Esophagus muscularis mucosa (tissue), 4 donors: ENCODE data around the gene DNAL1. TPM values are rescaled to one million over a fixed set of nuclear protein-coding genes. Genes with fewer than 3 reads are reported as not detected.

ENCODE experiments used
- DNase-seq: peaks from one replicate; pipeline ENCODE4 v3.0.0-alpha.2; 2017; ENCODE audit errors: extremely low spot score
- H3K27ac ChIP-seq, 4 donors: fragments of 200-600 bp; sonication (generic); replicated peaks in 1 of 4; 1 replicate in 3 of 4; 2 replicates in 1 of 4; pipeline ENCODE4 v1.5.1; 2016 to 2019; ENCODE audit warnings: mild to moderate bottlenecking in 1 of 4
- H3K27me3 ChIP-seq, 4 donors: fragments of 200-600 bp; sonication (generic); one replicate each; pipeline versions ENCODE4 v1.5.1 to v1.6.0; 2016 to 2019
- H3K36me3 ChIP-seq, 4 donors: fragments of 200-600 bp; sonication (generic); one replicate each; pipeline ENCODE4 v1.5.1; 2016 to 2019
- H3K4me1 ChIP-seq, 4 donors: fragments of 200-600 bp; sonication (generic); one replicate each; pipeline ENCODE4 v1.5.1; 2016 to 2019
- H3K4me3 ChIP-seq, 4 donors: fragments of 200-600 bp; sonication (generic); 1 replicate in 2 of 4; 2 replicates in 2 of 4; pipeline ENCODE4 v1.5.1; 2016 to 2019; ENCODE audit warnings: mild to moderate bottlenecking in 4 of 4, moderate library complexity in 1 of 4
- H3K9me3 ChIP-seq, 4 donors: fragments of 200-600 bp; sonication (generic); 1 replicate in 3 of 4; 2 replicates in 1 of 4; pipeline ENCODE4 v1.5.1; 2016 to 2019
- CTCF ChIP-seq, 3 experiments: fragments of 200-600 bp in 2 of 3; fragments of 450-650 bp in 1 of 3; sonication (generic) in 2 of 3; IDR thresholded peaks; one replicate each; pipeline ENCODE4 v1.5.1; 2017 to 2019; ENCODE audit warnings: antibody characterized with exemption in 3 of 3, mild to moderate bottlenecking in 2 of 3, moderate library complexity in 1 of 3
- EP300 ChIP-seq: sonication (generic); formaldehyde crosslinking; IDR thresholded peaks from one replicate; pipeline ENCODE4 v1.6.1; 2017; ENCODE audit warnings: antibody characterized with exemption
- POLR2A ChIP-seq: fragments of 450-650 bp; IDR thresholded peaks from one replicate; pipeline ENCODE4 v1.6.1; 2017; ENCODE audit warnings: antibody characterized with exemption, moderate library complexity, mild to moderate bottlenecking, low read depth
- POLR2AphosphoS5 ChIP-seq, 2 donors: sonication (generic); formaldehyde crosslinking; IDR thresholded peaks; one replicate each; pipeline ENCODE4 v1.6.1; 2017; ENCODE audit warnings: antibody characterized with exemption in 2 of 2
- WGBS: methylation state at CpG from one replicate; pipeline ENCODE4 v1.1.5; 2018; 5-methylcytosine and 5-hydroxymethylcytosine counted together
- intact Hi-C: fragments of 100-400 bp; cut with DNase I; formaldehyde crosslinking; loops from one replicate; pipeline ENCODE4 v1.15.1; 2023
- total RNA-seq, 4 donors: library from RNA; depleted of rRNA; stranded (reverse); fragments of >200 nt; gene quantifications; one replicate each; pipeline versions ENCODE4 v1.1.0 to v1.2.1, GENCODE V29; 2016

The DNAL1 gene
- total RNA-seq, 4 donors from 2014 or later, result 6.2 to 13.7 (median 10.4) TPM

GRCh38 chr14:73625706-73626105, 19.1 kb upstream of the DNAL1 start:
- Histone ChIP-seq H3K4me3 (no peak overlapping the region), H3K27me3 (no peaks in the 10 kb centered on the region), H3K36me3 (no peaks in the 10 kb centered on the region), H3K9me3 (no peaks in the 10 kb centered on the region), H3K27ac (no peak overlapping the region), H3K4me1 (no peaks in the 10 kb centered on the region)
- intact Hi-C loops, result no loop called here
- WGBS, result 57% methylated on average over 1 of the region's 1 CpG
- no peak for DNase-seq
- no peak for TF ChIP-seq POLR2A
- no peak for TF ChIP-seq CTCF (IDR thresholded peaks at IDR 0.05)
- no peak for TF ChIP-seq POLR2AphosphoS5 (IDR thresholded peaks at IDR 0.05)
- TF ChIP-seq EP300, result no peak

- Histone ChIP-seq H3K4me3 (no peak overlapping the region), H3K36me3 (no peaks in the 10 kb centered on the region), H3K9me3 (no peaks in the 10 kb centered on the region), H3K27me3 (no peaks in the 10 kb centered on the region), H3K27ac (no peak overlapping the region), H3K4me1 (no peaks in the 10 kb centered on the region)
- 96% methylated on average over 2 of the region's 2 CpGs for WGBS
- TF ChIP-seq POLR2AphosphoS5 (IDR thresholded peaks at IDR 0.05), result no peak
- TF ChIP-seq POLR2A, result no peak
- TF ChIP-seq CTCF (IDR thresholded peaks at IDR 0.05), result no peak
- no peak for DNase-seq
- intact Hi-C loops, result no loop called here
Observed at GRCh38 chr14:73627151-73627558, 17.6 kb upstream of the DNAL1 start.

- 89% methylated on average over 10 of the region's 10 CpGs for WGBS
- intact Hi-C loops, result no loop called here
- no peak for TF ChIP-seq POLR2A
- TF ChIP-seq CTCF (IDR thresholded peaks at IDR 0.05), result no peak
- TF ChIP-seq POLR2AphosphoS5 (IDR thresholded peaks at IDR 0.05), result no peak
- no peak for TF ChIP-seq EP300
- Histone ChIP-seq H3K9me3 (no peaks in the 10 kb centered on the region), H3K4me3 (no peak overlapping the region), H3K4me1 (peaks cover 5 to 25% (median 19%) of the 10 kb centered on the region in 4 donors), H3K27me3 (no peaks in the 10 kb centered on the region), H3K27ac (no peak overlapping the region), H3K36me3 (no peaks in the 10 kb centered on the region)
- DNase-seq, result no peak
Observed at GRCh38 chr14:73630009-73630780, 14.6 kb upstream of the DNAL1 start.

- DNase-seq, result peak; percentile 93
Observed at GRCh38 chr14:73633116-73634010, 11.4 kb upstream of the DNAL1 start.

More at GRCh38 chr14:73633116-73634010, 11.4 kb upstream of the DNAL1 start:
- Histone ChIP-seq H3K9me3 (no peaks in the 10 kb centered on the region), H3K4me1 (peaks cover 5 to 25% (median 19%) of the 10 kb centered on the region in 4 donors), H3K4me3 (peak overlapping the region; percentile 59 to 69 (median 66)), H3K36me3 (no peaks in the 10 kb centered on the region), H3K27me3 (no peaks in the 10 kb centered on the region), H3K27ac (peak overlapping the region; percentile 66 to 83 (median 72))
- 19% methylated on average over 34 of the region's 44 CpGs for WGBS
- no peak for TF ChIP-seq POLR2A
- peak; percentile 89 to 95 (median 93) for TF ChIP-seq CTCF (IDR thresholded peaks at IDR 0.05)
- intact Hi-C loops, result loop anchor here (2.0 kb wide), 1 partner anchor 125 kb away; no protein-coding TSS in a partner anchor
